ENCODE data around the gene FAM131A.

Gene FAM131A, protein sequence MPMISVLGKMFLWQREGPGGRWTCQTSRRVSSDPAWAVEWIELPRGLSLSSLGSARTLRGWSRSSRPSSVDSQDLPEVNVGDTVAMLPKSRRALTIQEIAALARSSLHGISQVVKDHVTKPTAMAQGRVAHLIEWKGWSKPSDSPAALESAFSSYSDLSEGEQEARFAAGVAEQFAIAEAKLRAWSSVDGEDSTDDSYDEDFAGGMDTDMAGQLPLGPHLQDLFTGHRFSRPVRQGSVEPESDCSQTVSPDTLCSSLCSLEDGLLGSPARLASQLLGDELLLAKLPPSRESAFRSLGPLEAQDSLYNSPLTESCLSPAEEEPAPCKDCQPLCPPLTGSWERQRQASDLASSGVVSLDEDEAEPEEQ

GRCh38 chr3:184337399-184337714 is at the start of gene FAM131A:
FAM131A (plus strand) TSS chr3:184337600; CDS start chr3:184337631, 31 bp downstream.
- no peak for FAIRE-seq

- FAIRE-seq: no peak
These were observed 47.9 kb upstream of the FAM131A start for GRCh38 chr3:184289426-184289938.

DNA sequence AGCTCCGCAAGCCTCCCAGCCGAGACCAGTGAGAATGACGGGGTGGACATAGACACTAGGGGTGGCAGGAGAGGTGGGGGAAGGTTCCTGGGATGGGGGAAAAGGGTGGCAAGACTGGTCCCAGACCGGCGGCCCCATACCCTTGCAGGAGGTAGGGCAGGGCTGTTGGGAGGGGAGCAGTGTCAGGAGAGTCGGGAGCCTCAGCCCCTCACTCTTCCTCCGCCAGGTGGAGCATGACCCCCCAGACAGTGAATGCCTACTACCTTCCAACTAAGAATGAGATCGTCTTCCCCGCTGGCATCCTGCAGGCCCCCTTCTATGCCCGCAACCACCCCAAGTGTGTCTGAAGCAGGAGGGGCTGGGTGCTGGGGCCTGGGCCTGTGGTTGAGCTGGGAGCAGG is 47.1 kb upstream of the FAM131A start:
- no peak for FAIRE-seq

- no peak for FAIRE-seq
These were observed 46.2 kb upstream of the FAM131A start for GRCh38 chr3:184291044-184291737.

DNA sequence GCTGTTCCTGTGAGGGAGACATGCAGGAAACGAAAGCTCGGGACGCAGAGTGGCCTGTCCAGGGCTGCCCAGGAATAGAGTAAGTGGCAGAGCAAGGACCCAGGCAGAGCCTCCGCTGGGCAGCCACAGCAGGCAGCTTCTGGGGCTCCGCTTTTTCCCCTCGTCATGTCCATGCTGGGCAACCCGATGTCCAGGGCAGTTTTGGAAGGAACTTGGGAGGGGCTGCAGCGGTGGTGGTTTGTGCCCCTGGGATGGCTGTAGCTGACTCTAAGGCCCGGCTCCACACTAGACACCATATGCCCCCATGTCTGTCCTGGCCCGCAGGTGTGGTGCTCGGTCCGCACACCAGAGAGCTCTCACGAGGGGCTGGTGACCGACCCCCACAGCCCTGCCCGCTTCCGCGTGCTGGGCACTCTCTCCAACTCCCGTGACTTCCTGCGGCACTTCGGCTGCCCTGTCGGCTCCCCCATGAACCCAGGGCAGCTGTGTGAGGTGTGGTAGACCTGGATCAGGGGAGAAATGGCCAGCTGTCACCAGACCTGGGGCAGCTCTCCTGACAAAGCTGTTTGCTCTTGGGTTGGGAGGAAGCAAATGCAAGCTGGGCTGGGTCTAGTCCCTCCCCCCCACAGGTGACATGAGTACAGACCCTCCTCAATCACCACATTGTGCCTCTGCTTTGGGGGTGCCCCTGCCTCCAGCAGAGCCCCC is 45.5 kb upstream of the FAM131A start:
- FAIRE-seq: no peak

DNA sequence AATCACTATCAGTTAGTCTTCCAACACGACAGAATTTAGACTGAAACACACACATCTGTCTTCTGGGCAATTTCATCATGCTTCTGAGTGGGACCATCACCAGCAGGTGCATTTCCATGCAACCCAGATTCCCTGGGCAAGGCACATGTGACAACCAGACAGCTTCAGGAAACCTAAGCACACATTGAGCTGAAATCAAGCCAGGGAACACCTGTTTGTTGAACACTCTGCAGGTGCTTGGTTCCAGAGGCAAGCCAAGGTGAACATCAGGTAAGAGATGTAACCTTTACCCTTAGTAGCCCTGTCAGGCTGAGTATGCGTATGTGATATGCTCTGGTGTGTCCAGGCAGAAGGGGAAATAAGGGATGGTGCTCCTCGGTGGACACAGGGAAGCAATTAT is 41.6 kb upstream of the FAM131A start:
- no peak for FAIRE-seq

- no peak for FAIRE-seq
These were observed 40.8 kb upstream of the FAM131A start for GRCh38 chr3:184296616-184297015.

DNA sequence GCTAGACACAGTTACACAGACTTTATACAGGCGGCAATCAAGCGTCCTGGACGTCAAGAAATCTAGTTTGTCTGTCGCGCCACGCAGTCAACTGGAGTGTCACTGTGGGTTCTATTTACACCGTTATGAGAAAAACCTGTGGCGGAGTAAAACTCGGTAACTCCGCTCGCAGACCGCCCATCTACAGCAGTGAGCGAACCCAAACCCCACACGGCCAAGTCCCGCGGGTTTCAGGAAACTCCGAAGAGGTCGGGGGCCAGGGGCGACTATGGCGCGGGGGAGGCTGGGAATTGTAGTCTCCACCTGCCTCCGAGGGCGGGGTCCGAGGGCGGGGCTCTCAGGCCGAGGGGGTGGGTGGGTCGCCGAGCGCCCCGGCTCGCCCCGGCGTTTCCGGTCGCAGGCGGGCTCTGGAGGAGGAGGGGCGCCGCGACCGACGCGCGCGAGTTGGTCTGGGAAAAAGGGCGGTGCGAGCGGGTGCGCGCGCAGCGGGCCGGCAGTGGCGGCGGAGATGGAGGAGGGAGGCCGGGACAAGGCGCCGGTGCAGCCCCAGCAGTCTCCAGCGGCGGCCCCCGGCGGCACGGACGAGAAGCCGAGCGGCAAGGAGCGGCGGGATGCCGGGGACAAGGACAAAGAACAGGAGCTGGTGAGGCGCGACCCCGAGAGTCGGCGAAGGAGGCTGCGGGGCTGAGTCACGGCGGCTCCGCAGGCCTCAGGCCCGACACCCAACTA is 38.5 kb upstream of the FAM131A start, which contains the start of gene PSMD2:
Gene PSMD2, plus strand, starts transcription at position 483 of the 729 bp plus-strand sequence. Its CDS starts 26 bp downstream, at position 509.
- FAIRE-seq: no peak

GRCh38 chr3:184299488-184300377 is 37.7 kb upstream of the FAM131A start:
- FAIRE-seq: no peak

DNA sequence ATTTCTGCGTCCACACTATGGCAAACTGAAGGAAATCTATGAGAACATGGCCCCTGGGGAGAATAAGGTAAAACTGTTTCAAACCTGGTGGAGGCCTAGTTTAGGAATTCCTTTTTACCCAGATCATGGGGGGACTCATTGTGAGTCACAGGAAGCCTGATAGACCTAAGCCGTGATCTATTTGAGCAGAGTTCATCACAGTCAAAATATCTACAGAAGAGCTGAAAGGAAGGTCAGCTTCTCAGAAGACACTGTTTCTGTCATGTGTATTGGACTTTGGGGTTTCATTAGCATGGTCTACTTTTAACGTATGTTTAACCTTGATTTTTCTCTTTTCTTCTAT is 37.1 kb upstream of the FAM131A start:
- no peak for FAIRE-seq

DNA sequence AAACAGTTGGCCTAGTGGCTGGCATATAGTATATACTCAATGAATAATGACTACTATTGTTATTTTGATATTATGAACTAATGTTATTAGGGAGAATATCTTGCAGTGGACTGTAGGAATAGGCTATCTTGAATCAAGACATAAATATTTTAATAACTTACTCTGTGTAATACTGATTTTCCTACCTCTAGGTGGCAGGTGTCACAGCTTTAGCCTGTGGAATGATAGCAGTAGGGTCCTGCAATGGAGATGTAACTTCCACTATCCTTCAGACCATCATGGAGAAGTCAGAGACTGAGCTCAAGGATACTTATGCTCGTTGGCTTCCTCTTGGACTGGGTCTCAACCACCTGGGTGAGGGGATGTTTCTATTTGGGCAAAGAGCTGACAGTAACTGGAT is 31.8 kb upstream of the FAM131A start:
- FAIRE-seq: no peak

DNA sequence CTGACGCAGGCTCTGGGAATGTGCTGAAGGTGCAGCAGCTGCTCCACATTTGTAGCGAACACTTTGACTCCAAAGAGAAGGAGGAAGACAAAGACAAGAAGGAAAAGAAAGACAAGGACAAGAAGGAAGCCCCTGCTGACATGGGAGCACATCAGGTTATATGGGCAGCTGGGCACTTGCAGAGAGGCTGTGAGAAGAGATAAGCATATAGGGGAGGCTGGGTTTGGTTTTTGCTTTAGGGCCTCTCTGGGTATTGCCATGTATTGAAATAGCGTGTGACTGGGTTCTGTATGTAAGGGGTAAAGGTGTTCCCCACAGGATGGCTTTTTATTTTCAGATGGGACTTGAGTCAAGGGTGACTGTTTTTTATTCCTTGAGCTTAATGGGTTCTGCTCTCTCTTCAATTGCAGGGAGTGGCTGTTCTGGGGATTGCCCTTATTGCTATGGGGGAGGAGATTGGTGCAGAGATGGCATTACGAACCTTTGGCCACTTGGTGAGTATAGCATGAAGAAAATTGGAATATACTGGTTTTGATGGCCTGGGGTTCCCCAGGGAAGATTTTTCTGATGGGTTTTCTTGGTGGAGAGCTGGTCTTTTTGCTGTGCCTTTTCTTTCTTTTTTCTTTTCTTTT is 30.9 kb upstream of the FAM131A start:
- FAIRE-seq: no peak

DNA sequence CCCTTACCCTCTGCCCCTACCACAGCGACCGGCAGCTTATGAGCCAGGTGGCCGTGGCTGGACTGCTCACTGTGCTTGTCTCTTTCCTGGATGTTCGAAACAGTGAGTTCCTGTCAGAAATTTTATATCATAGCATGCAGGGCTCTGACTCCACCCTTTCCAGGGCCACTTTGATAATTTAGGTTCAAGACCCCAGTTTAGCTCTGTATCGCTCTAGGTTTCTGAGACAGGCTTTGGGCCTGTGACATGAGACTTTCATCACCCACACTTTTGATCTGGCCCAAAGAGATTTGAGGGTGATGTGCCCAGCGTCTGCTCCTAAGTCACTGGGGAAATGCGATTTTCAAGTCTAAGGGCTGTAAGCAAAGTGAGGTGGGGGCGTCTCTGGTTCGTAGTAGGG is 29.5 kb upstream of the FAM131A start:
- no peak for FAIRE-seq

DNA sequence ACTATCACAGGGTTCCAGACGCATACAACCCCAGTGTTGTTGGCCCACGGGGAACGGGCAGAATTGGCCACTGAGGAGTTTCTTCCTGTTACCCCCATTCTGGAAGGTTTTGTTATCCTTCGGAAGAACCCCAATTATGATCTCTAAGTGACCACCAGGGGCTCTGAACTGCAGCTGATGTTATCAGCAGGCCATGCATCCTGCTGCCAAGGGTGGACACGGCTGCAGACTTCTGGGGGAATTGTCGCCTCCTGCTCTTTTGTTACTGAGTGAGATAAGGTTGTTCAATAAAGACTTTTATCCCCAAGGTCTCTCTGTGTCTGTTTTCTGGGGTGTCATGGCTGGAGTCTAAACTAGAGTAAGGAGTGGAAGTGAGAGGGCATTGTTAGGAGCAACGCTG is 28.7 kb upstream of the FAM131A start:
- FAIRE-seq: no peak

- FAIRE-seq: no peak
These were observed 25.8 kb upstream of the FAM131A start for GRCh38 chr3:184311633-184312032.

- FAIRE-seq: no peak
These were observed 23.1 kb upstream of the FAM131A start, which contains the start of gene EIF4G1 for GRCh38 chr3:184314363-184314699. EIF4G1 (plus strand) TSS chr3:184314606; CDS start chr3:184315797, 1,191 bp downstream.

DNA sequence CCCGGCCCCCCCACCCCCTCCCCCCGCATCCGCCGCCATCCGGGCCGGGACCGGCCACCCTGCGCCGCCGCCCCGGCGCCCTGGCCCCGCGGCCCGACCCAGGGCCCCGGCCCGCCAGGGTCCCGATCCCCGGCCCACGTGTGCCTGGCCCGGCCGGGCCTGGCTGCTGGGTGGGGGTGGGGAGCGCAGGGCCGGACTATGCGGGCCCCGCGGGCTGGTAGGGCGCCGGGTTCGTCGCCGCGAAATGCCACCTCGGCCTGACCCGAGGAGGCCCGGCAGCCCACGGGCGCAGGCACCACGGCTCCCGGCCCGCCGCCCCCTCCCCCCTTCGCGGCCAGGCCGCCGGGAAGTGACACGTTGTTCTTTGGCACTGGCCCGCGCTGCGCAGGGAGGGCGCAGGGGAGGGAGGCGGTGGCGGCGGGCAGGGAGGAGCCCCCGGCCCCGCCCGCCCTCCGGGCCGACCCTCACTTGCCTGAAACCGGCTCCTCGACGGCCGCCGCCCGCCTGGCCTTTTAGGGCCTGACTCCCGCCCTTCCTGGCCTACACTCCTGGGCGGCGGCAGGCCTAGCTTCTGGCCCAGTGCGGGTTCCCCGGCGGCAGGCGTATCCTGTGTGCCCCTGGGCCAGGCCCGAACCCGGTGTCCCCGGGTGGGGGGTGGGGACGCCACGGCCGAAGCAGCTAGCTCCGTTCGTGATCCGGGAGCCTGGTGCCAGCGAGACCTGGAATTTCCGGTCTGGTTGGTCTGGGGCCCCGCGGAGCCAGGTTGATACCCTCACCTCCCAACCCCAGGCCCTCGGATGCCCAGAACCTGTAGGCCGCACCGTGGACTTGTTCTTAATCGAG is 22.5 kb upstream of the FAM131A start:
- no peak for FAIRE-seq

GRCh38 chr3:184315543-184315867 is 21.9 kb upstream of the FAM131A start:
- FAIRE-seq: no peak

DNA sequence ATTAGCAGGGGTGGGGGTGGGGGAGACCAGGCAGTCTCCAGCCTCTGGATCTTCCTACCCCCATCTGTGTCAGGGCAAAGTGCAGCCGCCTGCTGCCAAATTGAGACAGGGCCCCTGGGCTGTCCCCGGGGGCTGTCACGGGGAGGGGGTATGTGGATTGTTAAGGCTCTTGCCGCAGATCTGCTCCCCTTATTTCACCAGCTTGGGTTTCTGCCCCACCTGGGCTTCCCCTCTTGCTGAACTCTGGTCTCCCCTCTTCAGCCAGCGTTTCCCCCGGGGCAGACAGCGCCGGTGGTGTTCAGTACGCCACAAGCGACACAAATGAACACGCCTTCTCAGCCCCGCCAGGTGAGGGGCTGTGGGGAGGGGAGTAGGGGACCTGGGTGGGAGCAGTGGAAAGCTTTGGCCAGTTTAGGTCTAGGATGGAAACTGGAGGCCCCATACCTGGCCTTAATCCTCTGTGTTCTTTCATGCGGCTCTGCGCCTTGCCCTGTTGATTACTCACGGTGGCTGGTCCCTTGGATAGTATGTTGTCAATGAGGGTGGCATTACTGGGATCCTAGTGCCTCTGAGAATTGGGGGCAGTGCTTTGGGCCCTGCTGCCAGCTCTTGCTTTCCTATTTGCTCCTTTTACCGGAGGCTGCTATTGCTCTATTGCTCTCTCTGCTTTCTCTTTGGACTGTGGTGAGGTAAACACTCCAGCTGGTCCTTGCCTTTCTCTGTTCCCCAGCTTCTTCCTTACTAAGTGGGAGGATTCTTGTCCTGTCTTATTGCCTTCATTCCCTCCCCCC is 21.3 kb upstream of the FAM131A start:
- no peak for FAIRE-seq

DNA sequence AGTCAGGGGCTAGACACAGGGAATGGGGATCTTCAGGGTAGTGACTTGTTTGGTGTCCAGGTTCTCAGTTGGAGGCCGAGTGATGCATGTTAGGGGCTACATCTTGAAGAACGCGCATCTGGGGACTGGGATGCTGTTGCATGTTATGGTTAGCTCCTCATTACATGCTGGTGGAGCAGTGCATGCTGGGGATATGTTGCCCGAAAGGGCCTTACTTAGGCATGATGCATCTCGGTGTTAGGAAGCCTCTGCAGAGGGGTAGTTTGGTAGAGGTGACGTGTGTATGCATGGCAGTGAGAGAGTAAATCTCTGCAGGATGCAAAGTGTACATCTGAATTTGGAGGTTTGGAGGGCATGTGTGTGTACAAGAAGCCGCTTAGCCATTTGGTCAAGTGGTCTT is 20.6 kb upstream of the FAM131A start:
- no peak for FAIRE-seq

Measured in colon (tissue), 2 donors.